ENCODE measurements around the gene MPP2.

DNA sequence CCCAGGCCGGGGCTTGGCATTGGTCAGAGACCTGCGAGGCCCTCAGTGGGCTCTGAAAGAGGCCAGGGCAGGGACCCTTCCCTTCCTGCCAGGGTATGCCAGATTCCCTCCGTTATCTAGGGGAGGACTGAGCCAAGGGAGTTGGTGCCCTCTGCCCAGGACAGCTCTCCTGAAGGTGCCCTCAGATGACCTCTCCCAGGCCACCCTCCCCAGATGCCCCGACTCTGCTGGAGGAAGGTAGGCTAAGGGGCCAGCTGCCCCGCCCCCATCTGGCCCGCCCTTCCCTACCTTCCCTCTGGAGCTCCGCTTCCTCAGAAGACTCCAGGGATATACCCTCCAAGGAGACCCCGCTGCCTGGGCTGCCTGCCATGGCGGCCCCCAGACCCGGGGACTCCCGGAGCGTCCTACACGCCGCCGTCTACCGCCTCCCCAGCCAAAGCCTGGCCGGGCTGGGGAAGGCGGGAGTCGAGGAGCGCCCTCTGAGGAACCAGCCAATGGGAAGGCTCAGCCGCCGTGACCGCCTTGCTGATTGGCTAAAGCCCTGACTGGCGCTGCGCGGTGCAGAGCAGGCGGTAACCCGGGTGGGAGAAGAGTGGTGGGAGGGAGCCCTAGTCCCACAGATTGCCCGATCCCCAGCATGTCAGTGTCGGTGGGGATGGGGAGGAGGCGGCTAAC is 7.0 kb downstream of the MPP2 start:
- TF ChIP-seq POLR2AphosphoS5 (IDR thresholded peaks at IDR 0.05; ENCODE audit: low read depth, low read length), result no peak
- no peak for TF ChIP-seq POLR2A (IDR thresholded peaks at IDR 0.05; ENCODE audit: low read depth, low read length)
